Mucosa of descending colon (tissue), 3 donors: ENCODE data around the gene ANGPTL1. TPM values are rescaled to one million over a fixed set of nuclear protein-coding genes. Genes with fewer than 3 reads are reported as not detected.
A peak's percentile ranks its signal among the peaks of the same experiment; 100 is the strongest.

Experiments used
- ATAC-seq: fragments of 200-7000 bp; cut with Tn5 transposase; one replicate; pipeline ENCODE4 v1.9.1; 2020; ENCODE audit warnings: mild to moderate bottlenecking, moderate library complexity
- DNase-seq, 3 donors: peaks; one replicate each; pipeline ENCODE4 v3.0.0-alpha.2; 2020
- H3K36me3 ChIP-seq: fragments of 200-600 bp; one replicate; pipeline ENCODE4 v1.8.0; 2021; ENCODE audit warnings: low read depth, mild to moderate bottlenecking
- H3K4me1 ChIP-seq: fragments of 200-600 bp; one replicate; pipeline ENCODE4 v1.8.0; 2021; ENCODE audit warnings: low read depth, mild to moderate bottlenecking
- H3K4me3 ChIP-seq: fragments of 200-600 bp; one replicate; pipeline ENCODE4 v1.8.0; 2021; ENCODE audit warnings: mild to moderate bottlenecking
- H3K9me3 ChIP-seq: fragments of 200-600 bp; one replicate; pipeline ENCODE4 v1.8.0; 2021; ENCODE audit warnings: mild to moderate bottlenecking
- CTCF ChIP-seq: fragments of 200-600 bp; IDR thresholded peaks from one replicate; pipeline ENCODE4 v1.8.0; 2022; ENCODE audit warnings: antibody characterized with exemption, mild to moderate bottlenecking
- intact Hi-C, 2 donors: fragments of 100-400 bp; cut with DNase I in 1 of 2; cut with micrococcal nuclease in 1 of 2; formaldehyde crosslinking; loops; one replicate each; pipeline versions ENCODE4 v1.11.0 to v1.11.1; 2022; cut with DNase I, micrococcal nuclease
- total RNA-seq, 3 donors: library from RNA; stranded (reverse); fragmentation: NEBNext Ultra II Directional in 2 of 3; extraction: Animal tissue kit (Norgen Biotek cat#: 25700) in 2 of 3; gene quantifications; one replicate each; pipeline versions ENCODE4 v1.2.1 to v1.2.4, GENCODE V29; 2021 to 2023
- donor health status: DM: no; HTN: no; CAD: no; lungs with moderate emphysema.
- donor health status: DM: no; HTN: no; CAD: no.
- donor health status: DM: no; HTN: yes; CAD: no.

The ANGPTL1 gene
- total RNA-seq, 3 donors from 2014 or later = 2.8 to 98.1 (median 18.4) TPM

- ATAC-seq = no peak
- intact Hi-C loops = no loop called here
- Histone ChIP-seq H3K4me3 (no peak overlapping the region), H3K4me1 (peaks cover 9% of the 10 kb centered on the region), H3K9me3 (no peaks in the 10 kb centered on the region), H3K36me3 (no peaks in the 10 kb centered on the region)
- no peak for DNase-seq
- no peak for TF ChIP-seq CTCF
Measured at GRCh38 chr1:178874966-178875365, 4.1 kb upstream of the ANGPTL1 start.

- peak; percentile 81 for ATAC-seq
Measured at GRCh38 chr1:178871551-178872320, 859 bp upstream of the ANGPTL1 start.

GRCh38 chr1:178870221-178870620, 656 bp downstream of the ANGPTL1 start:
- DNase-seq (no peak), ATAC-seq (no peak)
- Histone ChIP-seq H3K36me3 (no peaks in the 10 kb centered on the region), H3K9me3 (no peaks in the 10 kb centered on the region), H3K4me3 (no peak overlapping the region), H3K4me1 (peaks cover 15% of the 10 kb centered on the region)
- no peak for TF ChIP-seq CTCF
- intact Hi-C loops = no loop called here

More at GRCh38 chr1:178871551-178872320, 859 bp upstream of the ANGPTL1 start:
- no peak for TF ChIP-seq CTCF
- Histone ChIP-seq H3K9me3 (no peaks in the 10 kb centered on the region), H3K4me1 (peaks cover 15% of the 10 kb centered on the region), H3K4me3 (no peak overlapping the region), H3K36me3 (no peaks in the 10 kb centered on the region)
- intact Hi-C loops = no loop called here
- no peak for DNase-seq

GRCh38 chr1:178869119-178869697, 1.7 kb downstream of the ANGPTL1 start:
- Histone ChIP-seq H3K4me3 (no peak overlapping the region), H3K4me1 (peaks cover 15% of the 10 kb centered on the region), H3K9me3 (no peaks in the 10 kb centered on the region), H3K36me3 (no peaks in the 10 kb centered on the region)
- intact Hi-C loops = loop anchor here in 1 of 2 donors (10.0 kb wide), 1 partner anchor 66 kb away; no protein-coding TSS in a partner anchor
- DNase-seq (no peak), ATAC-seq (no peak)
- no peak for TF ChIP-seq CTCF

GRCh38 chr1:178868706-178869105, 2.2 kb downstream of the ANGPTL1 start:
- no peak for DNase-seq
- no peaks in the 10 kb centered on the region for H3K9me3 ChIP-seq
- no peak for TF ChIP-seq CTCF
- no peak for ATAC-seq
- intact Hi-C loops = loop anchor here in 1 of 2 donors (10.0 kb wide), 1 partner anchor 66 kb away; no protein-coding TSS in a partner anchor
- no peaks in the 10 kb centered on the region for H3K36me3 ChIP-seq
- peaks cover 15% of the 10 kb centered on the region for H3K4me1 ChIP-seq
- H3K4me3 ChIP-seq = no peak overlapping the region
